SU-DHL-6 (cell line): ENCODE measurements around the gene NFE2L1.

ENCODE experiments used
- CTCF ChIP-seq: fragments of 200-600 bp; sonication (generic); IDR thresholded peaks from one replicate; pipeline ENCODE4 v1.5.1; 2017; ENCODE audit warnings: antibody characterized with exemption, mild to moderate bottlenecking, low read length, moderate library complexity; ENCODE audit not compliant: insufficient read depth, poor library complexity, severe bottlenecking
- EZH2phosphoT487 ChIP-seq: fragments of 200-600 bp; sonication (generic), shearing (Covaris generic); conservative IDR thresholded peaks from 2 replicates; pipeline ENCODE4 v1.6.1; 2018; ENCODE audit warnings: mild to moderate bottlenecking, antibody characterized with exemption, low read length, moderate library complexity, mixed read lengths

DNA sequence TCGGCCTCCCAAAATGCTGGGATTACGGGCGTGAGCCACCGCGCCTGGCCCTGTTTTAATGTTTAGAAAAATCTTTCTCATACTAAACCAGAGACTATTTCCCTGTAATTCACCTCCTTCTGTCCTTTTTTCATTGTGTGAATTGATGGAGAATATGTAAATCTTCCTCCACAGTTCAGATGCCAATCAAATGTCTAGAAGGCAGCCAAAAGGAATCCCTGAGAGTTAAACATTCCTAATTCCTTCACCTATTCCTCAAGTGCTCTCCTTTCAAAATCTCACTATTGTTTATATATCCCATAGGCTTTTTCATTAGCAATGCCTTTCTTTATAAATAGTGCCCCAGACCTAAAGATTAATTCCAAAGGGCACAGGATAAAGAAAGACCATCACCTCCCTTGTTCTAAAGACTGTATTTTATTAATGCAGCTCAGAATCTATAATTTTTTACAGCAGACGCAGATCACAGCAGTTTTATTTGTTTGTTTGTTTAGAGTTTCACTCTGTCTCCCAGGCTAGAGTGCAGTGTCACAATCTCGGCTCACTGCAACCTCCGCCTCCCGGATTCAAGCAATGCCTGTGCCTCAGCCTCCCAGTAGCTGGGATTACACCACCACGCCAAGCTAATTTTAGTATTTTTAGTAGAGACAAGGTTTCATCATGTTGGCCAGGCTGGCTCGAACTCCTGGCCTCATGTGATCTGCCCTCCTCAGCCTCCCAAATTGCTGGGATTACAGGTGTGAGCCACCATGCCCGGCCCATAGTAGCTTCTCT is 41.0 kb upstream of the NFE2L1 start:
- no peak for TF ChIP-seq CTCF
- no peak for TF ChIP-seq EZH2phosphoT487
